GM10266 (cell line): ENCODE data around the gene GOLGA6D.
"Not testable (repeated sequence)": the region's sequence is repeated elsewhere in the genome, so short reads cannot be mapped to it uniquely, and the experiment has no call there.

ENCODE experiments used
- DNase-seq: peaks from one replicate; pipeline ENCODE4 v3.0.0; 2012; ENCODE audit errors: extremely low spot score
- CTCF ChIP-seq: IDR thresholded peaks from 2 replicates; pipeline ENCODE4 v1.5.1; 2012; ENCODE audit warnings: mild to moderate bottlenecking, low read depth; ENCODE audit not compliant: control insufficient read depth, insufficient read depth; ENCODE audit errors: missing control alignments

The GOLGA6D gene

GRCh38 chr15:75314552-75315290 lies 32.1 kb downstream of the GOLGA6D start:
- no peak for DNase-seq
- no peak for TF ChIP-seq CTCF

- DNase-seq = not testable (repeated sequence)
These were observed 36.7 kb downstream of the GOLGA6D start for GRCh38 chr15:75319231-75319897.

- DNase-seq = no peak
- no peak for TF ChIP-seq CTCF
These were observed 39.1 kb downstream of the GOLGA6D start for GRCh38 chr15:75321711-75322110.

GRCh38 chr15:75325922-75326321 lies 43.3 kb downstream of the GOLGA6D start:
- no peak for DNase-seq
- no peak for TF ChIP-seq CTCF

GRCh38 chr15:75327005-75327404 lies 44.4 kb downstream of the GOLGA6D start:
- TF ChIP-seq CTCF = no peak
- DNase-seq = no peak

GRCh38 chr15:75327491-75327890 lies 44.9 kb downstream of the GOLGA6D start:
- DNase-seq = no peak
- no peak for TF ChIP-seq CTCF

GRCh38 chr15:75328493-75329314 lies 46.1 kb downstream of the GOLGA6D start:
- TF ChIP-seq CTCF = no peak
- DNase-seq = no peak
